ENCODE results near the gene LRRC14B.
A peak's percentile ranks its signal among the peaks of the same experiment; 100 is the strongest.

LRRC14B gene

GRCh38 chr5:176296-176823 lies 14.9 kb upstream of the LRRC14B start:
- DNase-seq, result no peak

- no peak for DNase-seq
Observed at GRCh38 chr5:178110-178509, 13.2 kb upstream of the LRRC14B start.

GRCh38 chr5:179401-179800 lies 11.9 kb upstream of the LRRC14B start:
- DNase-seq, result no peak

- no peak for DNase-seq
Observed at GRCh38 chr5:180286-180918, 10.9 kb upstream of the LRRC14B start.

GRCh38 chr5:181160-181559 lies 10.1 kb upstream of the LRRC14B start:
- DNase-seq, result no peak

GRCh38 chr5:181566-181965 lies 9.7 kb upstream of the LRRC14B start:
- DNase-seq, result no peak

- DNase-seq, result no peak
Observed at GRCh38 chr5:182126-182525, 9.2 kb upstream of the LRRC14B start.

GRCh38 chr5:184471-184870 lies 6.8 kb upstream of the LRRC14B start:
- no peak for DNase-seq

- no peak for DNase-seq
Observed at GRCh38 chr5:185095-186070, 5.9 kb upstream of the LRRC14B start.

- DNase-seq, result no peak
Observed at GRCh38 chr5:186091-187041, 4.9 kb upstream of the LRRC14B start.

GRCh38 chr5:187042-187431 lies 4.3 kb upstream of the LRRC14B start:
- DNase-seq, result no peak

GRCh38 chr5:187617-188451 lies 3.5 kb upstream of the LRRC14B start:
- peak in 1 of 2 experiments; percentile 42 for DNase-seq

- DNase-seq, result peak; percentile 80 to 97
Observed at GRCh38 chr5:188488-189481, 2.5 kb upstream of the LRRC14B start.

GRCh38 chr5:189486-189885 lies 1.8 kb upstream of the LRRC14B start:
- no peak for DNase-seq

GRCh38 chr5:189976-190365 lies 1.3 kb upstream of the LRRC14B start:
- DNase-seq, result no peak

GRCh38 chr5:190366-191035 lies 794 bp upstream of the LRRC14B start:
- peak; percentile 27 to 73 for DNase-seq

- no peak for DNase-seq
Observed at GRCh38 chr5:191949-192690, 825 bp downstream of the LRRC14B start.

- DNase-seq, result no peak
Observed at GRCh38 chr5:192691-192969, 1.3 kb downstream of the LRRC14B start.
